Measurements from ENCODE around the gene PRR22.

- TF ChIP-seq, protein P1, sequence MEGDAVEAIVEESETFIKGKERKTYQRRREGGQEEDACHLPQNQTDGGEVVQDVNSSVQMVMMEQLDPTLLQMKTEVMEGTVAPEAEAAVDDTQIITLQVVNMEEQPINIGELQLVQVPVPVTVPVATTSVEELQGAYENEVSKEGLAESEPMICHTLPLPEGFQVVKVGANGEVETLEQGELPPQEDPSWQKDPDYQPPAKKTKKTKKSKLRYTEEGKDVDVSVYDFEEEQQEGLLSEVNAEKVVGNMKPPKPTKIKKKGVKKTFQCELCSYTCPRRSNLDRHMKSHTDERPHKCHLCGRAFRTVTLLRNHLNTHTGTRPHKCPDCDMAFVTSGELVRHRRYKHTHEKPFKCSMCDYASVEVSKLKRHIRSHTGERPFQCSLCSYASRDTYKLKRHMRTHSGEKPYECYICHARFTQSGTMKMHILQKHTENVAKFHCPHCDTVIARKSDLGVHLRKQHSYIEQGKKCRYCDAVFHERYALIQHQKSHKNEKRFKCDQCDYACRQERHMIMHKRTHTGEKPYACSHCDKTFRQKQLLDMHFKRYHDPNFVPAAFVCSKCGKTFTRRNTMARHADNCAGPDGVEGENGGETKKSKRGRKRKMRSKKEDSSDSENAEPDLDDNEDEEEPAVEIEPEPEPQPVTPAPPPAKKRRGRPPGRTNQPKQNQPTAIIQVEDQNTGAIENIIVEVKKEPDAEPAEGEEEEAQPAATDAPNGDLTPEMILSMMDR (IDR thresholded peaks at IDR 0.05): no peak
- TF ChIP-seq EZH2 (IDR thresholded peaks at IDR 0.05; ENCODE audit: borderline replicate concordance, insufficient read depth, low read depth, low read length, poor library complexity, severe bottlenecking): no peak
Observed at GRCh38 chr19:5803441-5803751, 18.9 kb upstream of the PRR22 start.
